Nephron (organoid): ENCODE results near the gene MAPK8IP2.

Experiments used
- H3K27ac Mint-ChIP-seq, 3 experiments: 2 replicates each; pipeline ENCODE4 v1.8.0; 2020; ENCODE audit warnings: mixed read lengths in 3 of 3, mild to moderate bottlenecking in 2 of 3, moderate library complexity in 1 of 3
- H3K27me3 Mint-ChIP-seq: 2 replicates; pipeline ENCODE4 v1.8.0; 2021; ENCODE audit warnings: low read depth, mild to moderate bottlenecking, moderate library complexity, mixed read lengths
- H3K36me3 Mint-ChIP-seq: 2 replicates; pipeline ENCODE4 v1.8.0; 2020; ENCODE audit warnings: low read depth, mixed read lengths
- H3K4me1 Mint-ChIP-seq: 2 replicates; pipeline ENCODE4 v1.8.0; 2020; ENCODE audit warnings: mixed read lengths
- H3K4me3 Mint-ChIP-seq, 3 experiments: 2 replicates each; pipeline ENCODE4 v1.8.0; 2020; ENCODE audit warnings: mild to moderate bottlenecking in 3 of 3, mixed read lengths in 3 of 3, moderate library complexity in 2 of 3
- H3K9me3 Mint-ChIP-seq: 2 replicates; pipeline ENCODE4 v1.8.0; 2020; ENCODE audit warnings: mixed read lengths
- TF ChIP-seq, protein P1 (sequence below), 3 experiments: fragments of 200-600 bp; sonication (generic); IDR thresholded peaks; one replicate each; pipeline ENCODE4 v1.5.0; 2021; ENCODE audit warnings: antibody characterized with exemption in 3 of 3; ENCODE audit not compliant: unreplicated experiment in 3 of 3

The MAPK8IP2 gene

DNA sequence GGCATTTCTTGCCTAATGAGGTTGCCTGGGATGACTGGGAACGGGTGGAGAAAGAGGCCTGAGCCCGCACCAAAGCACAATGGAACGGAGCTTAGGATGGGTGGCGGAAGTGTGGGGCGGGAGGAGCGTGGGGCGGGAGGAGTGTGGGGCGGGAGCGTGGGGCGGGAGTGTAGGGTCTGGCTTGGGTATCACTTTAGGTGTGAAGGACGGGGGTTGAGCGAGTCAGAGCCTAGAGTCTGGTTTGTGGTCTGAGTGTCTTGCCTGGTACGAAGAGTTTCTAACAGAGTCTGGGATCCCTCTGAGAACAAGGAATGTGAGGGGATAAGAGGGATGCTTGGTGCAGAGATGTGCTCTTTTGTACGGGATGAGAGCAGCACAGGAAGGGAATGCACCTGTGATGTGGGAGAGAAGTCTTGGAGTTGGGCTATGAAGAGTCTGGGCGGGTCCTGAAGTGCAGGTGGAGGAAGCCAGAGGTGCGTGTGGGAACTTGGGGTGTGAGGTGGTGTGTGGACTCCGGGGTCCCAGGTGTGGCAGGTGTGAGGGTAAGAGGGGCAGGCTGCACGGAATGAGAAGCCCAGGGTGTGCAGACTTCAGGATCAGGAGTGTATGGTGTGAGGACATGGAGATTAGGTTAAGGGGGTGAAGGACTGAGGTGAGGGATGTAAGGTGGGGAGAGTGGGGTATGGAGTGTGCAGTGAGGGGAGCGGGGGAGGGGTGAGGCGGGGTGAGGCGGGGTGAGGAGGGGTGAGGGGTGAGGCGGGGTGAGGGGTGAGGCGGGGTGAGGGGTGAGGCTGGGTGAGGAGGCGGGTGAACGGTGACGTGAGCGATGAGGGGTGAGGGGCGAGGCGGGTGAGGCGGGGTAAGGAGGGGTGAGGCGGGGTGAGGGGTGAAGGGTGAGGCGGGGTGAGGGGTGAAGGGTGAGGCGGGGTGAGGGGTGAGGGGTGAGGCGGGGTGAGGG, 38.9 kb upstream of the MAPK8IP2 start:
- no peaks in the 10 kb centered on the region for H3K9me3 Mint-ChIP-seq
- TF ChIP-seq, protein P1, sequence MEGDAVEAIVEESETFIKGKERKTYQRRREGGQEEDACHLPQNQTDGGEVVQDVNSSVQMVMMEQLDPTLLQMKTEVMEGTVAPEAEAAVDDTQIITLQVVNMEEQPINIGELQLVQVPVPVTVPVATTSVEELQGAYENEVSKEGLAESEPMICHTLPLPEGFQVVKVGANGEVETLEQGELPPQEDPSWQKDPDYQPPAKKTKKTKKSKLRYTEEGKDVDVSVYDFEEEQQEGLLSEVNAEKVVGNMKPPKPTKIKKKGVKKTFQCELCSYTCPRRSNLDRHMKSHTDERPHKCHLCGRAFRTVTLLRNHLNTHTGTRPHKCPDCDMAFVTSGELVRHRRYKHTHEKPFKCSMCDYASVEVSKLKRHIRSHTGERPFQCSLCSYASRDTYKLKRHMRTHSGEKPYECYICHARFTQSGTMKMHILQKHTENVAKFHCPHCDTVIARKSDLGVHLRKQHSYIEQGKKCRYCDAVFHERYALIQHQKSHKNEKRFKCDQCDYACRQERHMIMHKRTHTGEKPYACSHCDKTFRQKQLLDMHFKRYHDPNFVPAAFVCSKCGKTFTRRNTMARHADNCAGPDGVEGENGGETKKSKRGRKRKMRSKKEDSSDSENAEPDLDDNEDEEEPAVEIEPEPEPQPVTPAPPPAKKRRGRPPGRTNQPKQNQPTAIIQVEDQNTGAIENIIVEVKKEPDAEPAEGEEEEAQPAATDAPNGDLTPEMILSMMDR (IDR thresholded peaks at IDR 0.05; ENCODE audit: unreplicated experiment in 3 of 3) = no peak
- peaks cover 11% of the 10 kb centered on the region for H3K4me1 Mint-ChIP-seq
- peaks cover 32% of the 10 kb centered on the region for H3K27me3 Mint-ChIP-seq
- no peaks in the 10 kb centered on the region for H3K36me3 Mint-ChIP-seq
- peak overlapping the region in 2 of 3 experiments; percentile 24 to 33 for H3K27ac Mint-ChIP-seq
- peak overlapping the region; percentile 74 to 77 (median 75) for H3K4me3 Mint-ChIP-seq

DNA sequence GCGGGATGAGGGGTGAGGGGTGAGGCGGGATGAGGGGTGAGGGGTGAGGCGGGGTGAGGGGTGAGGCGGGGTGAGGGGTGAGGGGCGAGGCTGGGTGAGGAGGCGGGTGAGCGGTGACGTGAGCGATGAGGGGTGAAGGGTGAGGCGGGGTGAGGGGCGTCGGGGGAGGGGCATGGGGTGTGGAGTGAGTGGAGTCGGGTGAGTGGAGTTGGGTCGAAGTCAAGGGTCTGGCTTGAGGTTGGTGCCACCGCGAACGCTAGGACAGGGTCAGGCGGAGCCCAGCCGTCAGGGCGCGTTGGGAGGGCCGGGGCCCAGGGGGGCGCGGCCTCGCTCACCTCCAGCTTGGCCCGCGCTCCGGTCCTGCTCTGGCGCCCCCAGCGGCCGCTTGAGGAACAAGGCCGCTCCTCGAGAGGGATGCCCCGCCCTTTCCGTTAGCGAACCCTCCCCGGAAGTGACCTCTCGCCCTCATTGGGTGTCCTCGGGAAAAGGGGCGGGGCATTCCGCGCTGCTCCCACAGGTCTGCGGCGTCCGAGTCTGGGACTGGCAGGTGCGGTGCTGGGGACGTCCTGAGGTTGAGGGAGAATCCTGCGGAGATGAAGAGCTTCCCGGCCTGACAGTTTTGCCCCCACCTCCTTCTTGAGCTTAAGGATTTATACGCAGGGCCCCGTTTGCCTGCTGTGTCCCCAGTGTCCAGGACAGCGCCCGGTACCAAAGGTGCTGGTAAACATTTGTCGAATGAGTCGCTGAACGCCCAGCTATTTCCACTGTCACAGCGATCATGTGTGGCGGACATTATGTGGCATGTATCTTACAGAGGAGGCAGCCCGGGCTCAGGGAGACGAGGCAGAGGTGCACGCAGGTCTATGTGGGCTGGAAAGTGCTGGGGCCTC, 37.8 kb upstream of the MAPK8IP2 start, which contains the start of gene SYCE3:
Gene SYCE3 (minus strand): TSS at position 397 of the 890 bp plus-strand sequence. CDS start 6,514 bp downstream, outside the sequence.
- Mint-ChIP-seq H3K4me1 (peaks cover 11% of the 10 kb centered on the region), H3K36me3 (peaks cover 2% of the 10 kb centered on the region), H3K27ac (peak within 1 kb of the TSS in 2 of 3 experiments; percentile 43 to 91), H3K9me3 (no peaks in the 10 kb centered on the region), H3K4me3 (peak within 1 kb of the TSS; percentile 94 to 96 (median 95)), H3K27me3 (peaks cover 32% of the 10 kb centered on the region)
- TF ChIP-seq, protein P1 (IDR thresholded peaks at IDR 0.05; ENCODE audit: unreplicated experiment in 3 of 3) = peak; percentile 94 to 98 (median 96)

DNA sequence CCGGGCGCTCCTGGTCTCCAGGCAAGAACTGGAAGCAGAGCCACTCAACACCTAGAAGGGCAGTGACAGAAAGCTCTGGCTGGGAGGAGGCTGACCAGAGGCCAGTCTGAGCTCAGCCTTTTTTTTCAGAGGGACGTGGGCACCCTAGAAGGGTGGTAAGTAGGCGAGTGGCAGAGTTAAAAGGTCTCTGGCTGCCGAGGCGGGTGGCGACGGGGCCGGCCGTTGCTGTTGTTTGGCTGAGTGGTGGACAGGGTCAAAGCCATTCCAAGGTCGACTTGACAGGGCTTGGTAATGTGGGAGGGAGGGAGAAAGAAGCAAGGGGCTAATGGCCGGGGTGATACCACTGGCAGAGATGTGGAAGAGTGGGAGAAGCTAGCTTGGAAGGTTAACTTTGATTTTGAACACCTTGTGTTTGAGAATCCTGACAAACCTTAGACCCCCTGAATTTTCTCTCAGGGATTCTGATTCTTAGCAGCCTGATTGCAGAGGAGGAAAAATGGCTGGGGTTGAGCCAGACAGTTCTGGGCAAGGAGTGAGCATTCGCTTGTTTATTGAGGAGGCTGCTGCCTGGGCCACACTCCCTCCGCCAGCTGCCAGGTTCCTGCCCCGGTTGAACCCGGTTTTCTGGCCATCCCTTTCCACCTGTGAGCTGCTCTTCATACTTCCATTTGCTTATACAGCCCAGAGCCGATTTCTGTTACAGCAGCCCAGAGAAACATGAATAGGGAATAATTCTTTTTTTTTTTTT, 37.0 kb upstream of the MAPK8IP2 start:
- TF ChIP-seq, protein P1 (IDR thresholded peaks at IDR 0.05; ENCODE audit: unreplicated experiment in 3 of 3) = no peak
- Mint-ChIP-seq H3K9me3 (no peaks in the 10 kb centered on the region), H3K27me3 (peaks cover 29% of the 10 kb centered on the region), H3K4me3 (peak overlapping the region; percentile 94 to 96 (median 95)), H3K27ac (peak overlapping the region in 2 of 3 experiments; percentile 43 to 91), H3K36me3 (peaks cover 3% of the 10 kb centered on the region), H3K4me1 (peaks cover 11% of the 10 kb centered on the region)

DNA sequence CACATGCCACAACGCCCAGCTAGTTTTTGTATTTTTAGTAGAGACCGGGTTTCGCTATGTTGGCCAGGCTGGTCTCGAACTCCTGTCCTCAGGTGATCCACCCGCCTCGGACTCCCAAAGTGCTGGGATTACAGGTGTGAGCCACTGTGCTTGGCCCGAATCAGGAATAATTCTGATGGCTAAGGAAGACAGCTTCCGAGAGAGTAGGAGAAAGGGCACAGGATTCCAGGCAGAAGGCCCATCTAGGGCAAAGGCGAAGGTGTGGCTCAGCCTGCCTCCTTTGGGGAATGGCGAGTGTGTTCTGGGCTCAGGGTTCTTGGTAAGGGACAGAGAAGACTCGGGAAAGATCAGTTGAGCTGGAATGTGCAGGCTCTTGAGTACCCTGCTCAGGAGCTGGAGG, 36.3 kb upstream of the MAPK8IP2 start:
- Mint-ChIP-seq H3K27me3 (peaks cover 23% of the 10 kb centered on the region), H3K36me3 (peaks cover 5% of the 10 kb centered on the region), H3K9me3 (no peaks in the 10 kb centered on the region), H3K4me3 (peak overlapping the region; percentile 64 to 96 (median 94)), H3K27ac (no peak overlapping the region), H3K4me1 (peaks cover 11% of the 10 kb centered on the region)
- TF ChIP-seq, protein P1 (IDR thresholded peaks at IDR 0.05; ENCODE audit: unreplicated experiment in 3 of 3) = no peak

DNA sequence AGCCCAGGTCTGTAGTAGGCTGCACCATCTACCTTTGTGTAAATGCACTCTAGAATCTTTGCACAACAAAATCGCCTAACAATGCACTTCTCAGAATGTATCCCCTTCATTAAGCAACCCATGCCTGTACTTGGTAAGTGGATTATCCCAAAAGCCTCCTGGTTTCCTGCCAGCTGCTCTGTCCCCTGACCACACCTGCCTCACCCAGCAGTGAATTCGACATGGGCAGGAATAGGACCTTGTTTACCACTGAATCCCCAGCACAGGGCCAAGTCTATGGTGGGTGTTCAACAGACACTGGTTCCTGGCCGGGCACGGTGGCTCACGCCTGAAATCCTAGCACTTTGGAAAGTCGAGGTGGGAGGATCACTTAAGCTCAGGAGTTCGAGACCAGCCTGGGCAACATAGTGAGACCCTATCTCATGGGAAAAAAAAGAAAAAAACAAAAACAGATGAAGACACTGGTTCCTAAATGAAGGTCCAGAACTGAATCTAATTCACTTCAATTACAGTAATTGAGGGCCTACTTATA, 32.8 kb upstream of the MAPK8IP2 start:
- TF ChIP-seq, protein P1 (IDR thresholded peaks at IDR 0.05; ENCODE audit: unreplicated experiment in 3 of 3) = no peak
- Mint-ChIP-seq H3K27ac (no peak overlapping the region), H3K4me1 (peaks cover 11% of the 10 kb centered on the region), H3K27me3 (no peaks in the 10 kb centered on the region), H3K36me3 (peaks cover 17% of the 10 kb centered on the region), H3K9me3 (no peaks in the 10 kb centered on the region), H3K4me3 (no peak overlapping the region)
